T-helper 17 cell (primary cell): ENCODE measurements around the gene C6orf89. TPM values are rescaled to one million over a fixed set of nuclear protein-coding genes. Genes with fewer than 3 reads are reported as not detected.
"Not testable (repeated sequence)": the region's sequence is repeated elsewhere in the genome, so short reads cannot be mapped to it uniquely, and the experiment has no call there.

Experiments
- ATAC-seq: fragments of 150-1000 bp; cut with Tn5 transposase; 2 replicates; pipeline ENCODE4 v1.10.0; 2021; ENCODE audit warnings: mild to moderate bottlenecking, moderate library complexity
- DNase-seq, 3 donors: peaks; one replicate each; pipeline versions ENCODE4 v3.0.0 to v3.0.0-alpha.2; 2020 to 2021
- H3K9me3 ChIP-seq: one replicate; pipeline ENCODE4 v1.7.0; 2013; ENCODE audit warnings: low read length, mild to moderate bottlenecking; ENCODE audit not compliant: control insufficient read depth, poor library complexity, severe bottlenecking
- H3K27ac Mint-ChIP-seq: one replicate; pipeline ENCODE4 v1.8.0; 2022; ENCODE audit warnings: mild to moderate bottlenecking, moderate library complexity, mixed read lengths
- H3K27me3 Mint-ChIP-seq: one replicate; pipeline ENCODE4 v1.8.0; 2022; ENCODE audit warnings: mixed read lengths
- H3K36me3 Mint-ChIP-seq: one replicate; pipeline ENCODE4 v1.8.0; 2022; ENCODE audit warnings: low read depth, mixed read lengths
- H3K4me1 Mint-ChIP-seq: one replicate; pipeline ENCODE4 v1.8.0; 2022; ENCODE audit warnings: mild to moderate bottlenecking, mixed read lengths
- H3K4me3 Mint-ChIP-seq: one replicate; pipeline ENCODE4 v1.8.0; 2022; ENCODE audit warnings: mild to moderate bottlenecking, moderate library complexity, mixed read lengths
- total RNA-seq, 4 donors: library from RNA in 2 of 4; stranded (reverse) in 2 of 4; gene quantifications; one replicate each; pipeline ENCODE4 v1.2.3 and lab custom pipeline; 2022 to 2026

C6orf89 gene
- total RNA-seq, 2 donors from 2014 or later, result 30.9 to 36.4 TPM

GRCh38 chr6:36884610-36885009, 1.1 kb upstream of the C6orf89 start:
- no peak overlapping the region for H3K4me3 Mint-ChIP-seq
- no peak for ATAC-seq
- peak overlapping the region; percentile 96 for H3K27ac Mint-ChIP-seq
- no peaks in the 10 kb centered on the region for H3K36me3 Mint-ChIP-seq
- peaks cover under 1% of the 10 kb centered on the region for H3K27me3 Mint-ChIP-seq
- peaks cover 25% of the 10 kb centered on the region for H3K4me1 Mint-ChIP-seq
- H3K9me3 ChIP-seq, result no peaks in the 10 kb centered on the region
- DNase-seq, result no peak

GRCh38 chr6:36886950-36887618, 1.3 kb downstream of the C6orf89 start:
- no peaks in the 10 kb centered on the region for H3K27me3 Mint-ChIP-seq
- H3K4me3 Mint-ChIP-seq, result peak overlapping the region; percentile 89
- peak overlapping the region; percentile 96 for H3K27ac Mint-ChIP-seq
- DNase-seq (no peak), ATAC-seq (no peak)
- H3K4me1 Mint-ChIP-seq, result peaks cover 31% of the 10 kb centered on the region
- no peaks in the 10 kb centered on the region for H3K9me3 ChIP-seq
- no peaks in the 10 kb centered on the region for H3K36me3 Mint-ChIP-seq

GRCh38 chr6:36888115-36888643, 2.4 kb downstream of the C6orf89 start:
- Mint-ChIP-seq H3K27me3 (no peaks in the 10 kb centered on the region), H3K36me3 (no peaks in the 10 kb centered on the region), H3K4me3 (no peak overlapping the region), H3K27ac (peak overlapping the region; percentile 96), H3K4me1 (peaks cover 34% of the 10 kb centered on the region)
- H3K9me3 ChIP-seq, result no peaks in the 10 kb centered on the region
- DNase-seq, result no peak
- ATAC-seq, result no peak

GRCh38 chr6:36888654-36889481, 3.1 kb downstream of the C6orf89 start:
- Mint-ChIP-seq H3K27ac (peak overlapping the region; percentile 96), H3K4me1 (peaks cover 34% of the 10 kb centered on the region), H3K27me3 (no peaks in the 10 kb centered on the region), H3K4me3 (peak overlapping the region; percentile 15), H3K36me3 (no peaks in the 10 kb centered on the region)
- DNase-seq (no peak), ATAC-seq (no peak)
- no peaks in the 10 kb centered on the region for H3K9me3 ChIP-seq

- Mint-ChIP-seq H3K36me3 (no peaks in the 10 kb centered on the region), H3K4me1 (peaks cover 34% of the 10 kb centered on the region), H3K27ac (no peak overlapping the region), H3K27me3 (no peaks in the 10 kb centered on the region), H3K4me3 (no peak overlapping the region)
- no peaks in the 10 kb centered on the region for H3K9me3 ChIP-seq
- no peak for ATAC-seq
- DNase-seq, result no peak
These were observed 4.4 kb downstream of the C6orf89 start for GRCh38 chr6:36890112-36890663.

GRCh38 chr6:36891153-36891552, 5.4 kb downstream of the C6orf89 start:
- not testable (repeated sequence) for H3K36me3 Mint-ChIP-seq, DNase-seq, H3K4me3 Mint-ChIP-seq, H3K9me3 ChIP-seq, H3K27ac Mint-ChIP-seq, H3K27me3 Mint-ChIP-seq, ATAC-seq
- peaks cover 35% of the 10 kb centered on the region for H3K4me1 Mint-ChIP-seq

GRCh38 chr6:36893976-36894932, 8.5 kb downstream of the C6orf89 start:
- Mint-ChIP-seq H3K27me3 (no peaks in the 10 kb centered on the region), H3K27ac (peak overlapping the region; percentile 41), H3K36me3 (peaks cover 2% of the 10 kb centered on the region)

GRCh38 chr6:36897609-36898008, 11.9 kb downstream of the C6orf89 start:
- Mint-ChIP-seq H3K4me3 (no peak overlapping the region), H3K27me3 (no peaks in the 10 kb centered on the region), H3K27ac (peak overlapping the region; percentile 29), H3K36me3 (peaks cover 3% of the 10 kb centered on the region), H3K4me1 (peaks cover 14% of the 10 kb centered on the region)
- no peak for DNase-seq
- no peaks in the 10 kb centered on the region for H3K9me3 ChIP-seq
- peak; percentile 70 for ATAC-seq

More at GRCh38 chr6:36893976-36894932, 8.5 kb downstream of the C6orf89 start:
- no peaks in the 10 kb centered on the region for H3K9me3 ChIP-seq
- no peak for ATAC-seq
- no peak for DNase-seq
- Mint-ChIP-seq H3K4me3 (no peak overlapping the region), H3K4me1 (peaks cover 22% of the 10 kb centered on the region)

GRCh38 chr6:36904114-36904513, 18.4 kb downstream of the C6orf89 start:
- peaks cover 26% of the 10 kb centered on the region for H3K4me1 Mint-ChIP-seq
- peaks cover 12% of the 10 kb centered on the region for H3K36me3 Mint-ChIP-seq
- no peaks in the 10 kb centered on the region for H3K9me3 ChIP-seq
- no peak for ATAC-seq
- DNase-seq, result no peak
- no peak overlapping the region for H3K27ac Mint-ChIP-seq
- H3K4me3 Mint-ChIP-seq, result no peak overlapping the region
- no peaks in the 10 kb centered on the region for H3K27me3 Mint-ChIP-seq

GRCh38 chr6:36904851-36905393, 19.2 kb downstream of the C6orf89 start:
- peaks cover 10% of the 10 kb centered on the region for H3K36me3 Mint-ChIP-seq
- peaks cover 23% of the 10 kb centered on the region for H3K4me1 Mint-ChIP-seq
- no peak overlapping the region for H3K4me3 Mint-ChIP-seq
- no peaks in the 10 kb centered on the region for H3K27me3 Mint-ChIP-seq
- ATAC-seq, result no peak
- no peaks in the 10 kb centered on the region for H3K9me3 ChIP-seq
- peak overlapping the region; percentile 78 for H3K27ac Mint-ChIP-seq
- DNase-seq, result no peak

- no peaks in the 10 kb centered on the region for H3K9me3 ChIP-seq
- Mint-ChIP-seq H3K36me3 (peaks cover 10% of the 10 kb centered on the region), H3K27ac (peak overlapping the region; percentile 78), H3K27me3 (no peaks in the 10 kb centered on the region), H3K4me3 (no peak overlapping the region), H3K4me1 (peaks cover 26% of the 10 kb centered on the region)
- ATAC-seq (no peak), DNase-seq (no peak)
These were observed 21.0 kb downstream of the C6orf89 start for GRCh38 chr6:36906539-36907325.

GRCh38 chr6:36907781-36908180, 22.0 kb downstream of the C6orf89 start:
- no peak for DNase-seq
- no peaks in the 10 kb centered on the region for H3K9me3 ChIP-seq
- H3K27me3 Mint-ChIP-seq, result no peaks in the 10 kb centered on the region
- no peak for ATAC-seq
- peaks cover 9% of the 10 kb centered on the region for H3K36me3 Mint-ChIP-seq
- H3K4me1 Mint-ChIP-seq, result peaks cover 37% of the 10 kb centered on the region
- H3K4me3 Mint-ChIP-seq, result no peak overlapping the region
- H3K27ac Mint-ChIP-seq, result peak overlapping the region; percentile 78
